Measurements from ENCODE around the gene BCAR3. TPM values are rescaled to one million over a fixed set of nuclear protein-coding genes. Genes with fewer than 3 reads are reported as not detected.

Gene BCAR3
- total RNA-seq, 1 donor = 32.0 TPM

DNA sequence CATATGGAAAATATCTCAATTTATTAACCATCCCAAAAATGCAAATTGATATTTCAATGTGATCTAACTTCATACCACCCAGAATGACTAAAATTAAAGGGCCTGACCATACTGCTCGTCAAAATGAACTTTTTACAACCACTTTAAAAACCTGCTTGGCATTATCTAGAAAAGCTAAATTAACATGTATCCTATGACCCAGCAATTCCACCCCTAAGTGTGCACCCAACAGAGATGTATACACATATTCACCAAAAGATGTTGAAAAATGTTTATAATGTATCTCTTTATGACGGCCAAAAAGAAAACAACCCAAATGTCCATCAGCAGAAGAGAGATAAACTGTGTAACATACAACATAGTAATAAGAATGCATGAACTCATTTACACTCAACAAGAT is 1.6 kb upstream of the BCAR3 start:
- no peak for TF ChIP-seq CTCF (IDR thresholded peaks at IDR 0.05; ENCODE audit: insufficient read depth, low read depth, low read length)
- no peak for DNase-seq (ENCODE audit: low read depth)
- no peak overlapping the region for H3K4me3 ChIP-seq (ENCODE audit: low read depth, low read length)

DNA sequence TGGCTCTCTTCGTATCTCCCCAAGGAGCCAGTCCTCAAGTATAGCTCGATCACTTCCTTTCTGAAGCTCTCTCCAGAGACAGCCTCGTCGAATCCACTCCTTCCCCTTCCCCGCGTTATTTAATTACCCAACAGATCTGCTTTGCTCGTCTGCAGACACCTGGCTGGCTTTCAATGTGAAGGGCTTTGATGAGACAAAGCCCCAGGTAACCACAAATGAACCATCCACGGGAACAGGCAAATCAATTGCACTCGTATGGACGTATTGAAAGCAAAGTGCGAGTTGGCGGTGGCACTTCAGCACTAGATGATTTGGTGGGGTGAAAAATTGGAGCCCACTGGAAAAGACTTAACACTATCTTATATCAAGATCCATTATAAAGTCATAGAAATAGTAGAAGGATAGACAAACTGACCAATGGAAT is 364 bp upstream of the BCAR3 start:
- DNase-seq (ENCODE audit: low read depth) = no peak
- no peak for TF ChIP-seq CTCF (IDR thresholded peaks at IDR 0.05; ENCODE audit: insufficient read depth, low read depth, low read length)
- peak overlapping the region; percentile 77 for H3K4me3 ChIP-seq (ENCODE audit: low read depth, low read length)

DNA sequence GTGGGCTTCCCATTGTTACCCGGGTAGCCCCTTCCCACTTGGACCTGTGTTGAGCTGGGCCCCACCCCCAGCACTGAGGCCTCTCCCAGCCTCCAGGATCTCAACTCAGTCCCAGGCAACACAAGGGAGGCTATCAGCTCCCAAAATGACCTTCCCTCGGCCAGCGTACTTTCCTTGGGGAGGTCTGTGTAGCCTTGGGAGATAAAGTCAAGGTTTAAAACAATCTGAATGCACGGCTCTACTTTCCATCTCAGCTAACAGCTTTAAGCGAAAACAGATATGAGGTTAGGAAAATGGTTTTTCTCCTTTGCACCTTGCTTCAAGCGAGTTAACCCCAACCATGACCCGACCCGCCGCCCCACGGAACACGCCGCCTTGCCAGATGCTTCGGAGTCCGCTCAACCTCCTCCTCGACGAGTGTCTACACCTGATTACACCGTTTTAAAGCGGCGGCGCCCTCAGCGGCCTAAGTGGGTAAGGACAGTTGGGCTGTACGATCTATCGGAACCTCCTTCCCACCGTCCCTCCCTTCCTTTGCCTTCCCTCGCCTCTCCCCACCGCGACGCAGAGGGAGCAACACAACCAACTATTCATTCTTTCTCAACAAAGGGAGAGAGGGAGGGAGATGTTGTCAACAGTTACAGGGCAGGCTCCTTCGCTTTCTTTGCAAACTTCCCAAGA is 1.1 kb downstream of the BCAR3 start:
- peak; percentile 91 for DNase-seq (ENCODE audit: low read depth)
- peak; percentile 59 for TF ChIP-seq CTCF (IDR thresholded peaks at IDR 0.05; ENCODE audit: insufficient read depth, low read depth, low read length)

GRCh38 chr1:93680076-93680419 is 1.6 kb downstream of the BCAR3 start:
- no peak for DNase-seq (ENCODE audit: low read depth)
- H3K4me3 ChIP-seq (ENCODE audit: low read depth, low read length) = peak overlapping the region; percentile 77
- TF ChIP-seq CTCF (IDR thresholded peaks at IDR 0.05; ENCODE audit: insufficient read depth, low read depth, low read length) = no peak

More for the DNA sequence above, 1.1 kb downstream of the BCAR3 start:
- H3K4me3 ChIP-seq (ENCODE audit: low read depth, low read length) = peak overlapping the region; percentile 77

- peak; percentile 83 for DNase-seq (ENCODE audit: low read depth)
- H3K4me3 ChIP-seq (ENCODE audit: low read depth, low read length) = peak overlapping the region; percentile 77
- TF ChIP-seq CTCF (IDR thresholded peaks at IDR 0.05; ENCODE audit: insufficient read depth, low read depth, low read length) = no peak
These were observed 2.1 kb downstream of the BCAR3 start for GRCh38 chr1:93679546-93679945.

DNA sequence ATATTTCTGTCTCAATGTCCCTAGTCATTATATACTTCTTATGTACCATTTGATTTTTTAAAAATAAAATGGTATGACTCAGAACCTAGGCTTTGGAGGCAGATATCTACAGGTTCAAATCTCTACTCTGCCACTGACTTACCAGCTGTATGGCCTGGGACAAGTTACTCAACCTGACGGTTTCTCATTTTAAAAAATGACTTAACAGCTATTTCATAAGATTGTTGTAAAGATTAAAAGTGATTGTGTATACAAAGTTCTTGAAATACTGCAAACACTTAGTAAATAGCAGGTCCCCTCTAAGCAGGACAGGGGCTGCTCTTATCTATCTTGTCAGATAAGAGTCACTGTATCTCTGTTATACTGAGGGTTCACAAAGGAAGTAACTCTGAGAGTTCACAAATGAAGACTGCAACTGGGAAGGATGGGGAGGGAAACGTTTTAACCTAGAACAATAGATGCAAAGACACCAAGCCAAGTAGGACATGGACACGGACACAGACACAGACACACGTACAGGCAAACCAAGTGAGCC is 2.6 kb downstream of the BCAR3 start:
- no peak for TF ChIP-seq CTCF (IDR thresholded peaks at IDR 0.05; ENCODE audit: insufficient read depth, low read depth, low read length)
- H3K4me3 ChIP-seq (ENCODE audit: low read depth, low read length) = peak overlapping the region; percentile 77
- DNase-seq (ENCODE audit: low read depth) = peak; percentile 63

GRCh38 chr1:93678491-93678890 is 3.1 kb downstream of the BCAR3 start:
- peak; percentile 27 for DNase-seq (ENCODE audit: low read depth)
- no peak overlapping the region for H3K4me3 ChIP-seq (ENCODE audit: low read depth, low read length)
- no peak for TF ChIP-seq CTCF (IDR thresholded peaks at IDR 0.05; ENCODE audit: insufficient read depth, low read depth, low read length)
